Small intestine (tissue), 7 donors: Measurements from ENCODE around the gene DNAJB2. TPM values are rescaled to one million over a fixed set of nuclear protein-coding genes. Genes with fewer than 3 reads are reported as not detected.

Source experiments
- DNase-seq, 2 donors: peaks; one replicate each; pipeline versions ENCODE4 v3.0.0 to v3.0.0-alpha.2; 2013
- FAIRE-seq: peaks from 2 replicates; lab custom pipeline; 2012; peaks lifted over from hg19 to GRCh38; lab: Jason Lieb, UNC
- H3K27ac ChIP-seq, 3 donors: one replicate each; pipeline ENCODE4 v1.5.1; 2013; ENCODE audit warnings: low read length in 2 of 3, mild to moderate bottlenecking in 2 of 3, control low read depth in 1 of 3, inconsistent platforms in 1 of 3, low read depth in 1 of 3, moderate library complexity in 1 of 3
- H3K27me3 ChIP-seq, 3 donors: one replicate each; pipeline ENCODE4 v1.6.1; 2013; ENCODE audit warnings: low read length in 3 of 3, inconsistent platforms in 1 of 3; ENCODE audit not compliant: control insufficient read depth in 3 of 3, insufficient read depth in 3 of 3
- H3K36me3 ChIP-seq, 3 donors: one replicate each; pipeline ENCODE4 v1.6.1; 2013; ENCODE audit warnings: low read length in 3 of 3, inconsistent platforms in 1 of 3, low read depth in 1 of 3, mild to moderate bottlenecking in 1 of 3, moderate library complexity in 1 of 3; ENCODE audit not compliant: control insufficient read depth in 3 of 3, insufficient read depth in 2 of 3
- H3K4me1 ChIP-seq, 3 donors: one replicate each; pipeline ENCODE4 v1.6.1; 2013; ENCODE audit warnings: low read length in 2 of 3, inconsistent platforms in 1 of 3, low read depth in 1 of 3, mild to moderate bottlenecking in 1 of 3, moderate library complexity in 1 of 3; ENCODE audit not compliant: control insufficient read depth in 3 of 3, insufficient read depth in 2 of 3
- H3K4me3 ChIP-seq, 3 donors: one replicate each; pipeline ENCODE4 v1.5.1; 2013; ENCODE audit warnings: low read length in 3 of 3, control low read depth in 1 of 3, inconsistent platforms in 1 of 3, low read depth in 1 of 3, mild to moderate bottlenecking in 1 of 3, moderate library complexity in 1 of 3
- H3K9me3 ChIP-seq, 2 donors: one replicate each; pipeline ENCODE4 v1.6.1; 2013; ENCODE audit warnings: low read depth in 1 of 2, low read length in 1 of 2; ENCODE audit not compliant: control insufficient read depth in 2 of 2, insufficient read depth in 1 of 2
- WGBS, 3 donors: extraction: QIAGEN DNeasy Blood & Tissue Kit; methylation state at CpG; one replicate each; pipeline ENCODE4 v1.1.7; 2013; 5-methylcytosine and 5-hydroxymethylcytosine counted together
- polyA plus RNA-seq, 4 donors: library from polyadenylated mRNA; stranded (reverse) in 3 of 4; unstranded in 1 of 4; fragments of 200-250 nt in 3 of 4; fragments of 120-200 nt in 1 of 4; gene quantifications; one replicate each; pipeline versions ENCODE4 v1.2.1 to v1.2.3, GENCODE V29; 2013
- donor health status: healthy with polysubstance abuse.
- donor health status: control.
- donor health status: control.
- donor health status: Bipolar disorder and iron deficiency.
- donor health status: healthy.

DNAJB2 gene
- polyA plus RNA-seq, 4 donors, result 43.3 to 65.8 (median 57.7) TPM

DNA sequence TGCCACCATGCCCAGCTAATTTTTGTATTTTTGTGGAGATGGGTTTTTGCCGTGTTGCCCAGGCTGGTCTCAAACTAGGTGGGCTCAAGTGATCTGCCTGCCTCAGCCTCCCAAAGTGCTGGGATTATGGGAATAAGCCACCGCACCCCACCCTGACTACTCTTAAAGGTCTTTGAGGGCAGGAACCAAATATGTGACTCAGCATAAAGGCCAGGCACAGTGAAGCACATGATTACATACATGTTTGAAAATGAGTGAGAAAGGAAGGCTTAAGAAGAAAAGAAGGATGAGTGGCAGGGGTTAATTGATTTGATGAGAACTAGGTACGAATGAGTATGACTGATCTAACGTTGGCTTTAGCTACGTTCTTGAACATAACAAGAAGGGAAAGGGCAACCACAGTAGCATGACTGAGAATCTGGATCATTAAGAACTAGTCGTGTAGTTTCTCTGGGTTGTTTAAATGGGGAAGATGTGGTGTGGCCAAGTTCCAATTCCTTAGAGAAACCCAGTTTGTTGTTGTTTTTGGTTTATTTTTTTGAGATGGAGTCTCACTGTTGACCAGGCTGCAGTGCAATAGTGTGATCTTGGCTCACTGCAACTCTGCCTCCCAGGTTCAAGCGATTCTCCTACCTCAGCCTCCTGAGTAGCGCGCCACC lies 46.6 kb downstream of the DNAJB2 start:
- Histone ChIP-seq H3K9me3 (no peaks in the 10 kb centered on the region), H3K4me3 (no peak overlapping the region), H3K27ac (no peak overlapping the region), H3K4me1 (no peaks in the 10 kb centered on the region), H3K36me3 (no peaks in the 10 kb centered on the region), H3K27me3 (peaks cover 0 to 21% (median 5%) of the 10 kb centered on the region in 3 donors)
- DNase-seq, result no peak
- no peak for FAIRE-seq
- 64 to 74% (median 67%) methylated on average over 9 of the region's 9 CpGs for WGBS, 3 donors

DNA sequence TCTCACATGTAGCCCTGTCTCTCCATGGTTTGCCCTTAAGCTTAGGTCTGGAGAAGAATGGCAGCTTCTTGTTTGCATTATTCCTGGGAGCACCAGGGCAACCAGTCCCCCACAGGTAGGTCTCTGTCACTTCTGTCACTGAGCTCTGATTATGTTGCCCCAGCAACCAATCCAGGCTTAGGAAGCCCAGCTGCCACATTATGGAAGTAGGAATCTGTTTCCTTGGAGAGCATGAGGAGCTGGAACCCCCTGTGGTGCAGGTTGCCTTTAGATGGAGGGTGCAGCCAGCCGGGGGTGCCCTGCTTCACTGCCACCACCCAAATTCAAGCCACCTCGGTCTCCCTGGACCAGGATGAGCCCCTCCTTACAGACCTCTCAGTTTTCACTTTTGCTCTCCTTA lies 48.6 kb downstream of the DNAJB2 start:
- no peak overlapping the region for H3K4me3 ChIP-seq
- 29 to 43% (median 43%) methylated on average over 2 of the region's 2 CpGs for WGBS, 3 donors
- DNase-seq (peak in 1 of 2 donors; percentile 5), FAIRE-seq (no peak)
- peaks cover 0 to 40% (median 19%) of the 10 kb centered on the region in 3 donors for H3K27me3 ChIP-seq
- no peaks in the 10 kb centered on the region for H3K4me1 ChIP-seq
- H3K9me3 ChIP-seq, result no peaks in the 10 kb centered on the region
- H3K36me3 ChIP-seq, result no peaks in the 10 kb centered on the region
- H3K27ac ChIP-seq, result no peak overlapping the region

DNA sequence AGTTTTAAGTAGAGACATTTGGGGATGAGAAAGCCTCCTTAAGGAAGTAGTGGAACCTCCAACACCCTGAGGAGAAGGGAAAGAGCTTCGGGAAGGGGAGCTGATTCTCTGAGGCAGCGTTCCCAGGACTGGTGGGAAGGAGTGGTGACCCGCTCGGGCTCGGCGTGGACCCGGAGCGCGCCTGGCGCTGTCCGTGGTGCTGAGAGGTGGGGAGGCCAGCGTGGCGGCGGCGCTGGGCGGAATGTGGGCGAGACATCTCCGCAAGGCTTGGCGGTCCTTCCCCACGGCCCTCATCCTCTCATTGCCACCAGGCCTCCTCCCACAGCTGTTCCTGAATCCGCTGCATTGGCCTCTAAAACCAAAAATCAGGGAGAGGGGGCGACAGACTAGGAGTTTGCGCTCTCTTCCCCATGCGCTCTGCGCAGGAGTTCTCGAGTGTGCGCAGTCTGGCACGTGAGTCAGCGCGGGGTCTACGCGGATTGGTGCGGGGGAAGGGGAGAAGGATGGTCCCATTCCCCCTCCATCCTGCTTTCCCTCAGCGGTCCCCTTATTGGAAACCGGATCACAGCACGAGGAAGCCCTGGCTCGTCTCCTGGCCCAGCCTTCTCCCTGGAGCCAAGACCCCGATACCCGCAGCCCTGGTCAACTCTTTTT lies 52.5 kb downstream of the DNAJB2 start:
- no peak overlapping the region for H3K27ac ChIP-seq
- H3K9me3 ChIP-seq, result peaks cover 0 to 4% of the 10 kb centered on the region in 2 donors
- 14 to 26% (median 23%) methylated on average over 38 to 39 of the region's 39 CpGs for WGBS, 3 donors
- no peak for FAIRE-seq
- no peaks in the 10 kb centered on the region for H3K4me1 ChIP-seq
- H3K36me3 ChIP-seq, result no peaks in the 10 kb centered on the region
- H3K4me3 ChIP-seq, result no peak overlapping the region
- peaks cover 0 to 59% (median 20%) of the 10 kb centered on the region in 3 donors for H3K27me3 ChIP-seq
- DNase-seq, result peak; percentile 9 to 72

DNA sequence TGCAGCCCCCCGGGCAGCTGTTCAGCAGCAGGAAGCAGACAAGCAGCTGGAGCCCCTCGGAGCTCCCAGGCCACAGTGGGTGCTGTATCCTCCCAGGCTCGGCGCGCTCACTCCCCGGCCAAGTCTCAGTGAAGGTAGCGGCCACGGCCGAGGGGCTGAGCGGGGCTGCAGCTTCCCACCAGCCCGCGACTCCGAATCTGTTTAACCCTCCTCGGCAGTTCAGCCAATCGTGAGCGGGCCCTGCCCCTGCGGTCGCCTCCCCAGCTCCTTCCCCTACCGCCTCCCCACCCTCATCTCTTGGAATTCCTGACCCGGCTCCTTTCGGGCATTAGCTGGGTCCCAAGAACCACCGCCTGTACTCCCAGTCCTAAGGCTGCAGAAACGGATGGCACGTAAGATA lies 53.4 kb downstream of the DNAJB2 start, which contains the start of gene RESP18:
Gene RESP18 (minus strand): TSS at position 203 of the 400 bp plus-strand sequence.
- WGBS, 3 donors, result 11 to 32% (median 21%) methylated on average over 24 of the region's 24 CpGs
- H3K4me1 ChIP-seq, result no peaks in the 10 kb centered on the region
- no peak within 1 kb of the TSS for H3K4me3 ChIP-seq
- DNase-seq (no peak), FAIRE-seq (no peak)
- no peaks in the 10 kb centered on the region for H3K36me3 ChIP-seq
- peaks cover 0 to 7% of the 10 kb centered on the region in 2 donors for H3K9me3 ChIP-seq
- H3K27me3 ChIP-seq, result peaks cover 0 to 52% (median 20%) of the 10 kb centered on the region in 3 donors
- H3K27ac ChIP-seq, result no peak within 1 kb of the TSS

DNA sequence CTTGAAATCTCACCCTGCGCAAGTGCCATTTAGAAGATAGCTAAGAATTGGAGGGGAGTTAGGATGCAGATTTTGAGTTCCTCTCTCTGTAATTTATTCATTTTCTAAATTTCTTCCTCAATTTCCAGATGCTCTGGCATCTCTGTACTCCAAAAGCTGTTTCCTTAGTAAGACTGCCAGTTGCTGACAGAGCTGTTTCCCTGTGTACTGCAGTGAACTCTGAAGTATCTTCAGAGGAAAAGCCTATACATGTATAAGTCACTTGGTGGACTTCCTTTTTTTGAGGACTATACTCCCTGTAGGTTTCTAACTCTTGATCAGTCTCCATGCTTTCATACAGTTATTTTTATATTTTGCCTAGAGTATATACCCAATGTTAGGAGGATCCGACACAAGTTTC lies 54.9 kb downstream of the DNAJB2 start:
- Histone ChIP-seq H3K4me1 (no peaks in the 10 kb centered on the region), H3K36me3 (no peaks in the 10 kb centered on the region), H3K9me3 (peaks cover 0 to 7% of the 10 kb centered on the region in 2 donors), H3K27ac (no peak overlapping the region), H3K27me3 (peaks cover 0 to 45% (median 20%) of the 10 kb centered on the region in 3 donors), H3K4me3 (no peak overlapping the region)
- FAIRE-seq (no peak), DNase-seq (no peak)
- 70 to 94% (median 88%) methylated on average over 2 of the region's 2 CpGs for WGBS, 3 donors

DNA sequence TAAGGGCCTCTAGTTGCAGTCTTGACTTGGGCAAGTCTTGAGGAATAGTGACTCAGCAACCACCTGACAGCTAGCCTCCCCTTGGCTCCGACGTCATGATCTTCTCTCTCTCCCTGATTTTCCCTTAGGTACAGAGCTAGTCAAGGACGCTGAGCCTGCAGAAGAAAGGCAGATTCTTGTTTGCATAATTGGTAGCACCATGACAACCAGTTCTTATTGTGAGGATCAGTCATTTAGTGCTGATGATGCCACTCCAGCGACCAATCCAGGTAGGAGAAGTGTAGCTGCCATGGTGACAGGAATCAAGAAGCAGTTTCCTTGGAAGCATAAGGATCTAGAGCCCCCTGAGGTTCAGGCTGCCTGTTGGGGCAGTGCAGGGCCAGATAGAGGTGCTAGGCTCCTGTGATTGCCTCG lies 56.2 kb downstream of the DNAJB2 start:
- Histone ChIP-seq H3K27ac (no peak overlapping the region), H3K4me1 (no peaks in the 10 kb centered on the region), H3K27me3 (peaks cover 0 to 41% (median 18%) of the 10 kb centered on the region in 3 donors), H3K4me3 (no peak overlapping the region), H3K36me3 (no peaks in the 10 kb centered on the region), H3K9me3 (peaks cover 0 to 7% of the 10 kb centered on the region in 2 donors)
- DNase-seq (no peak), FAIRE-seq (no peak)
- 20 to 46% (median 36%) methylated on average over 5 of the region's 5 CpGs for WGBS, 3 donors

Other genes with a start within 250 kb of the DNAJB2 start
- 1 to 10 TPM in 2 of 4 donors, under 1 TPM in 1, not detected in 1; 0.06 to 4.3 (median 1.1) TPM for gene CFAP65, start 237.8 kb upstream of the DNAJB2 start, polyA plus RNA-seq
- 10 to 100 TPM; 13.5 to 95.4 (median 29.1) TPM for gene IHH, start 218.4 kb upstream of the DNAJB2 start, polyA plus RNA-seq
- 10 to 100 TPM; 19.3 to 47.1 (median 36.6) TPM for gene NHEJ1, start 118.6 kb upstream of the DNAJB2 start, polyA plus RNA-seq
- 10 to 100 TPM in 3 of 4 donors, 1 to 10 TPM in 1; 4.3 to 26.6 (median 12.1) TPM for gene SLC23A3, start 109.3 kb upstream of the DNAJB2 start, polyA plus RNA-seq
- 10 to 100 TPM; 54.6 to 86.7 (median 72.2) TPM for gene CNPPD1, start 102.4 kb upstream of the DNAJB2 start, polyA plus RNA-seq
- 100 to 1,000 TPM in 1 of 4 donors, 10 to 100 TPM in 3; 36.2 to 101 (median 54.5) TPM for gene RETREG2, start 101.1 kb upstream of the DNAJB2 start, polyA plus RNA-seq
- gene ZFAND2B, start 72.6 kb upstream of the DNAJB2 start, polyA plus RNA-seq, result 100 to 1,000 TPM in 2 of 4 donors, 10 to 100 TPM in 2; 46.9 to 182 (median 101) TPM
- 10 to 100 TPM; 37.7 to 49.2 (median 43.0) TPM for gene ABCB6, start 60.4 kb upstream of the DNAJB2 start, polyA plus RNA-seq
- 10 to 100 TPM in 3 of 4 donors, 1 to 10 TPM in 1; 8.1 to 44.1 (median 23.5) TPM for gene ATG9A, start 49.7 kb upstream of the DNAJB2 start, polyA plus RNA-seq
- gene ANKZF1, start 49.6 kb upstream of the DNAJB2 start, polyA plus RNA-seq, result 10 to 100 TPM; 20.2 to 62.7 (median 36.7) TPM
- 10 to 100 TPM in 1 of 4 donors, 1 to 10 TPM in 3; 3.1 to 36.1 (median 4.3) TPM for gene GLB1L, start 33.9 kb upstream of the DNAJB2 start, polyA plus RNA-seq
- gene STK16, start 33.9 kb upstream of the DNAJB2 start, polyA plus RNA-seq, result 10 to 100 TPM; 31.1 to 53.4 (median 42.6) TPM
- gene TUBA4B, start 26.1 kb upstream of the DNAJB2 start, polyA plus RNA-seq, result under 1 TPM in 2 of 4 donors, not detected in 2; 0.06 to 0.67 TPM
- 10 to 100 TPM; 42.1 to 62.0 (median 49.8) TPM for gene TUBA4A, start 25.4 kb upstream of the DNAJB2 start, polyA plus RNA-seq
- 1 to 10 TPM in 3 of 4 donors, not detected in 1; 1.6 to 9.4 (median 4.1) TPM for gene PTPRN, start 30.0 kb downstream of the DNAJB2 start, polyA plus RNA-seq
- gene RESP18, start 53.4 kb downstream of the DNAJB2 start, polyA plus RNA-seq, result under 1 TPM in 2 of 4 donors, not detected in 2; 0.16 to 0.28 TPM
- 100 to 1,000 TPM in 3 of 4 donors, 10 to 100 TPM in 1; 98.2 to 200 (median 165) TPM for gene DNPEP, start 108.5 kb downstream of the DNAJB2 start, polyA plus RNA-seq
- 100 to 1,000 TPM in 1 of 4 donors, 10 to 100 TPM in 3; 24.6 to 178 (median 67.4) TPM for gene DES, start 139.0 kb downstream of the DNAJB2 start, polyA plus RNA-seq
- 10 to 100 TPM in 1 of 4 donors, 1 to 10 TPM in 2, under 1 TPM in 1; 0.45 to 15.7 (median 5.3) TPM for gene SPEG, start 155.5 kb downstream of the DNAJB2 start, polyA plus RNA-seq
- 10 to 100 TPM; 52.6 to 63.5 (median 61.3) TPM for gene GMPPA, start 219.5 kb downstream of the DNAJB2 start, polyA plus RNA-seq
- under 1 TPM in 2 of 4 donors, not detected in 2; 0.04 to 0.10 TPM for gene ASIC4, start 235.1 kb downstream of the DNAJB2 start, polyA plus RNA-seq